K562 (cell line): ENCODE results near the gene SAP25. TPM values are rescaled to one million over a fixed set of nuclear protein-coding genes. Genes with fewer than 3 reads are reported as not detected.

Source experiments
- DDX20 ChIP-seq: fragments of 450-650 bp; IDR thresholded peaks from 2 replicates; pipeline ENCODE4 v1.6.1; 2016; ENCODE audit warnings: missing genetic modification characterization, low read depth, mild to moderate bottlenecking, missing compliant biosample characterization, moderate library complexity
- FOXP1 ChIP-seq: sonication (generic); formaldehyde crosslinking; IDR thresholded peaks from 2 replicates; pipeline ENCODE4 v1.8.0; 2022; ENCODE audit warnings: mild to moderate bottlenecking, missing genetic modification reagents
- PTTG1 ChIP-seq: fragments of 450-650 bp; IDR thresholded peaks from 2 replicates; pipeline ENCODE4 v1.6.1; 2016; ENCODE audit warnings: low read depth, mild to moderate bottlenecking, missing genetic modification characterization, missing compliant biosample characterization
- ZNF263 ChIP-seq: sonication (generic); formaldehyde crosslinking; IDR thresholded peaks from 2 replicates; pipeline ENCODE4 v1.8.0; 2022; ENCODE audit warnings: mild to moderate bottlenecking, missing genetic modification reagents, borderline replicate concordance
- ZNF444 ChIP-seq: fragments of 250-450 bp; sonication (Bioruptor Pico); IDR thresholded peaks from 2 replicates; pipeline ENCODE4 v1.4.0; 2020; ENCODE audit warnings: mild to moderate bottlenecking, moderate library complexity
- polyA plus RNA-seq, 8 experiments: library from polyadenylated mRNA; depleted of rRNA in 4 of 8; stranded (reverse) in 5 of 8; unstranded in 3 of 8; fragments of >200 nt; fragmentation: Nextera tagmentation in 2 of 8; fragmentation: Illumina TruSeq in 1 of 8; extraction: Ambion mirVana in 2 of 8; extraction: Trizol in 1 of 8; gene quantifications; 2 replicates each; pipeline versions ENCODE4 v1.2.1 to v1.2.3, GENCODE V29; 2011 to 2014; ENCODE audit warnings: inconsistent platforms in 1 of 8, missing spikeins in 1 of 8
- total RNA-seq, 7 experiments: library from RNA; depleted of rRNA in 6 of 7; stranded (reverse); fragments of >200 nt in 6 of 7; fragmentation: Illumina TruSeq in 2 of 7; extraction: Trizol in 2 of 7; gene quantifications; 2 replicates each; pipeline versions ENCODE4 v1.2.1 to v1.2.3, GENCODE V29; 2011 to 2021; ENCODE audit warnings: low replicate concordance in 1 of 7
- TF ChIP-seq, protein P1 (sequence below), 2 experiments: fragments of 450-650 bp; formaldehyde crosslinking in 1 of 2; IDR thresholded peaks; 2 replicates each; pipeline versions ENCODE4 v1.4.0 to v1.6.1; 2014 to 2020; ENCODE audit warnings: mild to moderate bottlenecking in 2 of 2, borderline replicate concordance in 1 of 2, low read depth in 1 of 2
- TF ChIP-seq, protein P2 (sequence below): fragments of 200-800 bp; sonication (Bioruptor generic); IDR thresholded peaks from 2 replicates; pipeline ENCODE4 v1.6.1; 2017; ENCODE audit warnings: missing genetic modification characterization, missing compliant biosample characterization
- TF ChIP-seq, protein P3 (sequence below): fragments of 450-650 bp; IDR thresholded peaks from 2 replicates; pipeline ENCODE4 v1.6.1; 2016; ENCODE audit warnings: low read depth

The SAP25 gene
- total and polyA plus RNA-seq, 9 of the 15 experiments (the other 6 are each of a cell fraction or from before 2014, with no cell fraction given), result 0.13 to 5.3 (median 0.78) TPM; not detected in 1

DNA sequence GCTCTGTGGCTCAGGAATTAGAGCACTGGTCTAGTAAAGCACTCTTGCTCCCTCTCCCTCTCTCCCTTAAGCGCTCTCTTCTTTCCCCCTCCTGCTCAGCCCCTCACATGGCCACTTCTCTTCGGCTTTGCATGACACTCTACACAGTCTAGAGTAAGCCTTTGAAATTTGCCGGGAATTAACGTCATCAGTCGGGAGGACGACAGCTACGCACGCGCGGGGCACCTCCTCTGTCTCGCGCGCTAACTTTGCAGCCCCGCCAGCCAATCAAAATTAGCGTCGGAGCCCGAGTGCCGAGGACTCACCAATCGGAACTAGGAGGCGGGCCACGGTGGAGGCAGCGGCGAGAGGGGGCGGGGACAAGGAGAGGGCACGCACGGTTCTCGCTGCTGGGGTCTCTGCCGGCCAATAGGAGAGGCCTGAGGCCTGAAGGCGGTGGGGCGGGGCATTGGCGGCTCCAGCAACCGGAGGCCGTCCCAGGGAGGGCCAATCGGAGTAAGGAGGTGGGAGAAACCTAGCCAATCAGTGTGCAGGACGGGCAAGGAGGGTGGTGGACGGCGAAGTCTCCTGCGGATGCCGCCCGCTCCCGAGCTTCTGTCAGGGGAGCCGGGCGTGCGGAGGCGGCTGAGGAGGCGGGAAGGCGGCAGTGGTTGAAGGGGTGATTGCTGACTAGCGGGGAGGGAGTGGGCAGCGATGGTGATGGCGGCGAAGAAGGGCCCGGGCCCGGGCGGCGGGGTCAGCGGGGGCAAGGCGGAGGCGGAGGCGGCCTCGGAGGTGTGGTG lies 34.9 kb downstream of the SAP25 start, which contains the start of gene AGFG2 (continued):
- TF ChIP-seq, protein P1, sequence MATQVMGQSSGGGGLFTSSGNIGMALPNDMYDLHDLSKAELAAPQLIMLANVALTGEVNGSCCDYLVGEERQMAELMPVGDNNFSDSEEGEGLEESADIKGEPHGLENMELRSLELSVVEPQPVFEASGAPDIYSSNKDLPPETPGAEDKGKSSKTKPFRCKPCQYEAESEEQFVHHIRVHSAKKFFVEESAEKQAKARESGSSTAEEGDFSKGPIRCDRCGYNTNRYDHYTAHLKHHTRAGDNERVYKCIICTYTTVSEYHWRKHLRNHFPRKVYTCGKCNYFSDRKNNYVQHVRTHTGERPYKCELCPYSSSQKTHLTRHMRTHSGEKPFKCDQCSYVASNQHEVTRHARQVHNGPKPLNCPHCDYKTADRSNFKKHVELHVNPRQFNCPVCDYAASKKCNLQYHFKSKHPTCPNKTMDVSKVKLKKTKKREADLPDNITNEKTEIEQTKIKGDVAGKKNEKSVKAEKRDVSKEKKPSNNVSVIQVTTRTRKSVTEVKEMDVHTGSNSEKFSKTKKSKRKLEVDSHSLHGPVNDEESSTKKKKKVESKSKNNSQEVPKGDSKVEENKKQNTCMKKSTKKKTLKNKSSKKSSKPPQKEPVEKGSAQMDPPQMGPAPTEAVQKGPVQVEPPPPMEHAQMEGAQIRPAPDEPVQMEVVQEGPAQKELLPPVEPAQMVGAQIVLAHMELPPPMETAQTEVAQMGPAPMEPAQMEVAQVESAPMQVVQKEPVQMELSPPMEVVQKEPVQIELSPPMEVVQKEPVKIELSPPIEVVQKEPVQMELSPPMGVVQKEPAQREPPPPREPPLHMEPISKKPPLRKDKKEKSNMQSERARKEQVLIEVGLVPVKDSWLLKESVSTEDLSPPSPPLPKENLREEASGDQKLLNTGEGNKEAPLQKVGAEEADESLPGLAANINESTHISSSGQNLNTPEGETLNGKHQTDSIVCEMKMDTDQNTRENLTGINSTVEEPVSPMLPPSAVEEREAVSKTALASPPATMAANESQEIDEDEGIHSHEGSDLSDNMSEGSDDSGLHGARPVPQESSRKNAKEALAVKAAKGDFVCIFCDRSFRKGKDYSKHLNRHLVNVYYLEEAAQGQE (IDR thresholded peaks at IDR 0.05; ENCODE audit: borderline replicate concordance), result no peak
- TF ChIP-seq, protein P1 (CRISPR knock-in tag; IDR thresholded peaks at IDR 0.05; ENCODE audit: low read depth), result peak; percentile 56; the same call in 1 of the 2 replicates
- TF ChIP-seq DDX20 (no peak), ZNF444 (CRISPR knock-in tag) (no peak), FOXP1 (no peak; the same call in 1 of the 2 replicates), ZNF263 (no peak), PTTG1 (no peak)
- TF ChIP-seq, protein P2, sequence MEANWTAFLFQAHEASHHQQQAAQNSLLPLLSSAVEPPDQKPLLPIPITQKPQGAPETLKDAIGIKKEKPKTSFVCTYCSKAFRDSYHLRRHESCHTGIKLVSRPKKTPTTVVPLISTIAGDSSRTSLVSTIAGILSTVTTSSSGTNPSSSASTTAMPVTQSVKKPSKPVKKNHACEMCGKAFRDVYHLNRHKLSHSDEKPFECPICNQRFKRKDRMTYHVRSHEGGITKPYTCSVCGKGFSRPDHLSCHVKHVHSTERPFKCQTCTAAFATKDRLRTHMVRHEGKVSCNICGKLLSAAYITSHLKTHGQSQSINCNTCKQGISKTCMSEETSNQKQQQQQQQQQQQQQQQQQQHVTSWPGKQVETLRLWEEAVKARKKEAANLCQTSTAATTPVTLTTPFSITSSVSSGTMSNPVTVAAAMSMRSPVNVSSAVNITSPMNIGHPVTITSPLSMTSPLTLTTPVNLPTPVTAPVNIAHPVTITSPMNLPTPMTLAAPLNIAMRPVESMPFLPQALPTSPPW, result peak; percentile 72
- TF ChIP-seq, protein P3, sequence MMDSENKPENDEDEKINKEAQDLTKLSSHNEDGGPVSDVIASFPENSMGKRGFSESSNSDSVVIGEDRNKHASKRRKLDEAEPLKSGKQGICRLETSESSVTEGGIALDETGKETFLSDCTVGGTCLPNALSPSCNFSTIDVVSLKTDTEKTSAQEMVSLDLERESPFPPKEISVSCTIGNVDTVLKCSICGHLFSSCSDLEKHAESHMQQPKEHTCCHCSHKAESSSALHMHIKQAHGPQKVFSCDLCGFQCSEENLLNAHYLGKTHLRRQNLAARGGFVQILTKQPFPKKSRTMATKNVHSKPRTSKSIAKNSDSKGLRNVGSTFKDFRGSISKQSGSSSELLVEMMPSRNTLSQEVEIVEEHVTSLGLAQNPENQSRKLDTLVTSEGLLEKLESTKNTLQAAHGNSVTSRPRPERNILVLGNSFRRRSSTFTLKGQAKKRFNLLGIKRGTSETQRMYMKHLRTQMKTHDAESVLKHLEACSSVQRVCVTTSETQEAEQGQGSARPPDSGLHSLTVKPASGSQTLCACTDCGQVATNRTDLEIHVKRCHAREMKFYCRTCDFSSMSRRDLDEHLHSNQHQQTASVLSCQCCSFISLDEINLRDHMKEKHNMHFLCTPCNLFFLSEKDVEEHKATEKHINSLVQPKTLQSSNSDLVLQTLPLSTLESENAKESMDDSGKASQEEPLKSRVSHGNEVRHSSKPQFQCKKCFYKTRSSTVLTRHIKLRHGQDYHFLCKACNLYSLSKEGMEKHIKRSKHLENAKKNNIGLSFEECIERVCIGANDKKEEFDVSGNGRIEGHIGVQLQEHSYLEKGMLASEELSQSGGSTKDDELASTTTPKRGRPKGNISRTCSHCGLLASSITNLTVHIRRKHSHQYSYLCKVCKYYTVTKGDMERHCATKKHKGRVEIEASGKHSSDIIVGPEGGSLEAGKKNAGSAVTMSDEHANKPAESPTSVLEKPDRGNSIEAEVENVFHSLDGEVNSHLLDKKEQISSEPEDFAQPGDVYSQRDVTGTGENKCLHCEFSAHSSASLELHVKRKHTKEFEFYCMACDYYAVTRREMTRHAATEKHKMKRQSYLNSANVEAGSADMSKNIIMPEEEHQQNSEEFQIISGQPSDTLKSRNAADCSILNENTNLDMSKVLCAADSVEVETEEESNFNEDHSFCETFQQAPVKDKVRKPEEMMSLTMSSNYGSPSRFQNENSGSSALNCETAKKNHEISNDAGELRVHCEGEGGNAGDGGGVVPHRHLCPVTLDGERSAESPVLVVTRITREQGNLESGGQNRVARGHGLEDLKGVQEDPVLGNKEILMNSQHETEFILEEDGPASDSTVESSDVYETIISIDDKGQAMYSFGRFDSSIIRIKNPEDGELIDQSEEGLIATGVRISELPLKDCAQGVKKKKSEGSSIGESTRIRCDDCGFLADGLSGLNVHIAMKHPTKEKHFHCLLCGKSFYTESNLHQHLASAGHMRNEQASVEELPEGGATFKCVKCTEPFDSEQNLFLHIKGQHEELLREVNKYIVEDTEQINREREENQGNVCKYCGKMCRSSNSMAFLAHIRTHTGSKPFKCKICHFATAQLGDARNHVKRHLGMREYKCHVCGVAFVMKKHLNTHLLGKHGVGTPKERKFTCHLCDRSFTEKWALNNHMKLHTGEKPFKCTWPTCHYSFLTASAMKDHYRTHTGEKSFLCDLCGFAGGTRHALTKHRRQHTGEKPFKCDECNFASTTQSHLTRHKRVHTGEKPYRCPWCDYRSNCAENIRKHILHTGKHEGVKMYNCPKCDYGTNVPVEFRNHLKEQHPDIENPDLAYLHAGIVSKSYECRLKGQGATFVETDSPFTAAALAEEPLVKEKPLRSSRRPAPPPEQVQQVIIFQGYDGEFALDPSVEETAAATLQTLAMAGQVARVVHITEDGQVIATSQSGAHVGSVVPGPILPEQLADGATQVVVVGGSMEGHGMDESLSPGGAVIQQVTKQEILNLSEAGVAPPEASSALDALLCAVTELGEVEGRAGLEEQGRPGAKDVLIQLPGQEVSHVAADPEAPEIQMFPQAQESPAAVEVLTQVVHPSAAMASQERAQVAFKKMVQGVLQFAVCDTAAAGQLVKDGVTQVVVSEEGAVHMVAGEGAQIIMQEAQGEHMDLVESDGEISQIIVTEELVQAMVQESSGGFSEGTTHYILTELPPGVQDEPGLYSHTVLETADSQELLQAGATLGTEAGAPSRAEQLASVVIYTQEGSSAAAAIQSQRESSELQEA, result no peak
